KMS-11 (cell line): ENCODE data around the gene SP100.

Source experiments
- H2AFZ ChIP-seq: fragments of 200-600 bp; sonication (generic); 2 replicates; pipeline ENCODE4 v1.6.1; 2016; ENCODE audit warnings: antibody characterized with exemption, mixed run types, low read depth
- H3K27ac ChIP-seq: fragments of 200-600 bp; sonication (generic); 2 replicates; pipeline ENCODE4 v1.6.1; 2016; ENCODE audit warnings: mild to moderate bottlenecking, mixed run types
- H3K27me3 ChIP-seq: fragments of 200-600 bp; sonication (generic); 2 replicates; pipeline ENCODE4 v1.6.1; 2017; ENCODE audit warnings: mild to moderate bottlenecking, low read depth, mixed run types, moderate library complexity; ENCODE audit not compliant: insufficient read depth
- H3K36me3 ChIP-seq: fragments of 200-600 bp; sonication (generic); 2 replicates; pipeline ENCODE4 v1.6.1; 2017; ENCODE audit warnings: mild to moderate bottlenecking, mixed run types; ENCODE audit not compliant: insufficient read depth
- H3K4me1 ChIP-seq: fragments of 200-600 bp; sonication (generic); 2 replicates; pipeline ENCODE4 v1.6.1; 2016; ENCODE audit warnings: mild to moderate bottlenecking, low read depth, mixed run types; ENCODE audit not compliant: poor library complexity, severe bottlenecking
- H3K4me2 ChIP-seq: fragments of 200-600 bp; sonication (generic); 2 replicates; pipeline ENCODE4 v1.7.0; 2016; ENCODE audit warnings: mild to moderate bottlenecking, mixed run types
- H3K4me3 ChIP-seq: fragments of 200-600 bp; sonication (generic); IDR thresholded peaks from 2 replicates; pipeline ENCODE4 v1.6.1; 2017; ENCODE audit warnings: low read depth, low read length, mixed read lengths; ENCODE audit not compliant: insufficient read depth
- H3K79me2 ChIP-seq: fragments of 200-600 bp; sonication (generic); 2 replicates; pipeline ENCODE4 v1.6.1; 2016; ENCODE audit warnings: low read depth, mixed run types; ENCODE audit not compliant: insufficient read depth
- H3K9ac ChIP-seq: fragments of 200-600 bp; sonication (generic); 2 replicates; pipeline ENCODE4 v1.6.1; 2016; ENCODE audit warnings: mild to moderate bottlenecking, mixed run types
- H4K20me1 ChIP-seq: fragments of 200-600 bp; sonication (generic); 2 replicates; pipeline ENCODE4 v1.6.1; 2016; ENCODE audit warnings: mild to moderate bottlenecking, mixed run types; ENCODE audit not compliant: insufficient read depth
- TF ChIP-seq, protein P1 (sequence below): fragments of 200-600 bp; sonication (generic); conservative IDR thresholded peaks from 2 replicates; pipeline ENCODE4 v1.6.1; 2017; ENCODE audit warnings: low read depth, mild to moderate bottlenecking, antibody characterized with exemption, low read length, moderate library complexity, mixed read lengths

Gene SP100

DNA sequence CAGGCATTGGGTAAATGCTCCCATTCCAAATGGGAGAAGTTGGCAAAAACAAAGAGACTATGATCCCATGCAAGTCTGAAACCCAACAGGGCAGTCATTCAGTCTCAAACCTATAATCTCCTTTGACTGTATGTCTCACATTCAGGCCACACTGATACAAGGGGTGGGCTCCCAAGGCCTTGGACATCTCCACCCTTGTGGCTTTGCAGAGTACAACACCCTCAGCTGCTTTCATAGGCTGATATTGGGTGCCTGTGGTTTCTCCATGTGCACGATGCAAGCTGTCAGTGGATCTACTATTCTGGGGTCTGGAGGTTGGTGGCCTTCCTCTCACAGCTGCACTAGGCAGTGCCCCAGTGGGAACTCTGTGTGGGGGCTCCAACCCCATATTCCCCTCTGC is 155.0 kb downstream of the SP100 start:
- Histone ChIP-seq H3K4me2 (no peak overlapping the region), H2AFZ (no peak overlapping the region), H3K79me2 (no peaks in the 10 kb centered on the region), H3K36me3 (no peaks in the 10 kb centered on the region), H3K27me3 (no peaks in the 10 kb centered on the region), H4K20me1 (no peaks in the 10 kb centered on the region), H3K4me3 (no peak overlapping the region), H3K9ac (no peak overlapping the region), H3K27ac (no peak overlapping the region), H3K4me1 (no peaks in the 10 kb centered on the region)
- TF ChIP-seq, protein P1, sequence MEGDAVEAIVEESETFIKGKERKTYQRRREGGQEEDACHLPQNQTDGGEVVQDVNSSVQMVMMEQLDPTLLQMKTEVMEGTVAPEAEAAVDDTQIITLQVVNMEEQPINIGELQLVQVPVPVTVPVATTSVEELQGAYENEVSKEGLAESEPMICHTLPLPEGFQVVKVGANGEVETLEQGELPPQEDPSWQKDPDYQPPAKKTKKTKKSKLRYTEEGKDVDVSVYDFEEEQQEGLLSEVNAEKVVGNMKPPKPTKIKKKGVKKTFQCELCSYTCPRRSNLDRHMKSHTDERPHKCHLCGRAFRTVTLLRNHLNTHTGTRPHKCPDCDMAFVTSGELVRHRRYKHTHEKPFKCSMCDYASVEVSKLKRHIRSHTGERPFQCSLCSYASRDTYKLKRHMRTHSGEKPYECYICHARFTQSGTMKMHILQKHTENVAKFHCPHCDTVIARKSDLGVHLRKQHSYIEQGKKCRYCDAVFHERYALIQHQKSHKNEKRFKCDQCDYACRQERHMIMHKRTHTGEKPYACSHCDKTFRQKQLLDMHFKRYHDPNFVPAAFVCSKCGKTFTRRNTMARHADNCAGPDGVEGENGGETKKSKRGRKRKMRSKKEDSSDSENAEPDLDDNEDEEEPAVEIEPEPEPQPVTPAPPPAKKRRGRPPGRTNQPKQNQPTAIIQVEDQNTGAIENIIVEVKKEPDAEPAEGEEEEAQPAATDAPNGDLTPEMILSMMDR, result no peak

DNA sequence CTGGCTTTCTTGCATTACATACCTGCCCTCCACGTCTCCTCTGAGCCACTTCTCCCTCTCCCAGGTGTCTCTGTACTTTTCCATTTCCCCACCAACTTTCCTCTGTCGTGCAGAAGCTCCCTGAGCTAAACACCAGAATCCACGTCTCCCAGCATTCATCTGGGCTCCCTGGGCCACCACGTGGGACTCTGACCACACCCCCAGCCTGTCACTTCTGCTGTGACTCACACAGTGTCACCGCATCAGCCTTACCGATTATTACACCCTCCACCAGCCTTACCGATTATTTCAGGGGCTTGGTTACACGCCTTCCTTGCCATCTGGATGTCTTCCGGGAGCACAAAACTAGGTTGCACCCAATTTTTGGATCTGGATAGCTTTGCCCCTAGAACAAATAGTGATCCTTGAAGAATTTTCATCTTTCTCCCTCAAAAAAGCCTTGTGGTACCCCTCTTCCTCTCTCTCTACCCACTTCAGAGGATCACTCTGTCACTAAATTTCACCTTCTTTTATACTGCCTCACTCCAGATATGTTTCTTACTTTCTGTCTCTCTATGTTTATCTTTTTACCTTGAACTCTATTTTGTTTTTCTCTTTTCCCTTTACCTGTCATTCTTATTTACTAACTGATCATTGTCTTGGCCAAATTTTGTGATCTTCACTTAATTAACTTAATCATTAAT is 159.8 kb downstream of the SP100 start:
- H4K20me1 ChIP-seq, result no peaks in the 10 kb centered on the region
- no peaks in the 10 kb centered on the region for H3K27me3 ChIP-seq
- no peak overlapping the region for H3K9ac ChIP-seq
- no peaks in the 10 kb centered on the region for H3K79me2 ChIP-seq
- H3K4me2 ChIP-seq, result no peak overlapping the region
- TF ChIP-seq, protein P1, result no peak
- H2AFZ ChIP-seq, result no peak overlapping the region
- H3K4me1 ChIP-seq, result no peaks in the 10 kb centered on the region
- H3K27ac ChIP-seq, result no peak overlapping the region
- H3K4me3 ChIP-seq, result no peak overlapping the region
- no peaks in the 10 kb centered on the region for H3K36me3 ChIP-seq

DNA sequence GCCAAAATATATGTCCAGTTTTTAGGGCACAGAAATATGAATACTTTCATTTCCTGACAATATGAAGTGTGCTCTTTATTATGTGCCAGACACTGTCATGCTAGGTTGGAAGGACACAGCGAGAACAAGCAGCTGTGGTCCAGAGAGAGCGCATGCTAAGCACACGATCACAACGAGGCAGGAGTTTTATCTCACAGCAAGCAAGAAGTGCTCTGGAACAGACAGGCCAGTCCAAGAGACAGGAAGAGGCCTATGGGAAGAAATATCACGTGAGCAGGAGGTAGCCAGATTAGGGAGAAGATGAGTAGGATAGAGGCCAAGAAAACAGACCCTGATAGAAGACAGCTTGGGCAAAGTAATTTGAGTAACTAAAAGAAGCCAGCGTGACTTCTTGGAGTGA is 161.1 kb downstream of the SP100 start:
- H3K4me3 ChIP-seq, result no peak overlapping the region
- H3K27me3 ChIP-seq, result no peaks in the 10 kb centered on the region
- TF ChIP-seq, protein P1, result no peak
- H3K27ac ChIP-seq, result no peak overlapping the region
- H3K4me1 ChIP-seq, result no peaks in the 10 kb centered on the region
- H3K4me2 ChIP-seq, result no peak overlapping the region
- H3K79me2 ChIP-seq, result no peaks in the 10 kb centered on the region
- no peak overlapping the region for H2AFZ ChIP-seq
- H3K9ac ChIP-seq, result no peak overlapping the region
- H3K36me3 ChIP-seq, result no peaks in the 10 kb centered on the region
- H4K20me1 ChIP-seq, result no peaks in the 10 kb centered on the region

DNA sequence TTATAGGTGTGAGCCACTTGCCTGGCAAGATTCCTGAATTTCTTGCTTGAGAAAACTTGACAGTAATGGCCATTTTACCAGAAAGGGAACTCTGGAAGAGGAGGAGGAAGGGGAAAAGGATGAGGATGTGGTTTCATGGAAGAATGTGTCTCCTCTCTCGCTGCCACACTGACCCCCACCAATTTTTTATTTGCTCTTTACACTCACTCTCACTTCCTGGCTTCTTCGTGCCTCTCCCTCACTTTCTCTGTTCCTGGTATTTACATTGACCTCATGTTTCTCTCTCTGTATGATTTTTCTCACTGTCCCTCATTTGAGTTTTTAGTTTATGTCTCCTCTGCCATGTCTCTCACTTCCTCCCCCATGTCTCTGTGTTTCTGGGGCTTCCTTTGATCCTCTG is 162.1 kb downstream of the SP100 start:
- Histone ChIP-seq H3K4me2 (no peak overlapping the region), H4K20me1 (no peaks in the 10 kb centered on the region), H3K27me3 (no peaks in the 10 kb centered on the region), H3K4me3 (no peak overlapping the region), H3K79me2 (no peaks in the 10 kb centered on the region), H3K36me3 (no peaks in the 10 kb centered on the region), H3K4me1 (no peaks in the 10 kb centered on the region), H2AFZ (no peak overlapping the region), H3K9ac (no peak overlapping the region), H3K27ac (no peak overlapping the region)
- TF ChIP-seq, protein P1, result no peak
